Tracheal epithelial cell (primary cell): ENCODE data around the gene GLB1L. TPM values are rescaled to one million over a fixed set of nuclear protein-coding genes. Genes with fewer than 3 reads are reported as not detected.

Experiments used
- total RNA-seq: library from RNA; depleted of rRNA; stranded (reverse); fragments of >200 nt; gene quantifications from 2 replicates; pipeline ENCODE4 v1.2.1, GENCODE V29; 2014

Gene GLB1L
- total RNA-seq = 6.6 and 7.2 TPM in 2 replicates

GRCh38 chr2:219245148-219245898, at the start of gene GLB1L, which contains the start of gene STK16:
Gene GLB1L (minus strand): TSS chr2:219245444. CDS start chr2:219243573, 1,871 bp downstream.
Gene STK16 (plus strand): TSS chr2:219245479. CDS start chr2:219246000, 521 bp downstream.

GRCh38 chr2:219279151-219279915, 34.1 kb upstream of the GLB1L start, which contains the start of gene DNAJB2:
Gene DNAJB2 (plus strand): TSS chr2:219279366. CDS start chr2:219279834, 468 bp downstream.

GRCh38 chr2:219253753-219254589, 8.7 kb upstream of the GLB1L start, which contains the start of gene TUBA4A:
Gene TUBA4A (minus strand): TSS chr2:219253918. CDS start chr2:219253858, 60 bp downstream.

GRCh38 chr2:219252900-219253752, 7.9 kb upstream of the GLB1L start, which contains the start of gene TUBA4B:
Gene TUBA4B (plus strand): TSS chr2:219253243. CDS start chr2:219253408, 165 bp downstream.

GRCh38 chr2:219229305-219230058, 15.8 kb downstream of the GLB1L start, which contains the start of the genes ANKZF1 and ATG9A:
Gene ANKZF1 (plus strand): TSS chr2:219229806. CDS start chr2:219230258, 452 bp downstream.
Gene ATG9A (minus strand): TSS chr2:219229636. CDS start chr2:219228024, 1,612 bp downstream.

GRCh38 chr2:219218732-219219701, 26.2 kb downstream of the GLB1L start, which contains the start of gene ABCB6:
Gene ABCB6 (minus strand): TSS chr2:219218958. CDS start chr2:219218673, 285 bp downstream.

GRCh38 chr2:219206328-219207133, 38.7 kb downstream of the GLB1L start, which contains the start of gene ZFAND2B:
Gene ZFAND2B (plus strand): TSS chr2:219206782. CDS start chr2:219206988, 206 bp downstream.

Other genes starting within 250 kb of the GLB1L start
- gene CFAP65, start 203.9 kb downstream of the GLB1L start, total RNA-seq = under 0.01 TPM in 1 of 2 replicates, not detected in the other
- gene IHH, start 184.5 kb downstream of the GLB1L start, total RNA-seq = not detected in 2 replicates
- gene NHEJ1, start 84.6 kb downstream of the GLB1L start, total RNA-seq = 15.2 and 20.9 TPM in 2 replicates
- gene SLC23A3, start 75.4 kb downstream of the GLB1L start, total RNA-seq = 0.43 and 0.48 TPM in 2 replicates
- gene CNPPD1, start 68.5 kb downstream of the GLB1L start, total RNA-seq = 30.1 and 30.9 TPM in 2 replicates
- 56.9 and 72.7 TPM in 2 replicates for gene RETREG2, start 67.2 kb downstream of the GLB1L start, total RNA-seq
- gene ZFAND2B, start 38.7 kb downstream of the GLB1L start, total RNA-seq = 32.8 and 40.1 TPM in 2 replicates
- gene ABCB6, start 26.5 kb downstream of the GLB1L start, total RNA-seq = 38.8 and 55.2 TPM in 2 replicates
- 20.9 and 34.0 TPM in 2 replicates for gene ATG9A, start 15.8 kb downstream of the GLB1L start, total RNA-seq
- 55.6 and 68.7 TPM in 2 replicates for gene ANKZF1, start 15.6 kb downstream of the GLB1L start, total RNA-seq
- gene STK16, start within 50 bp of the GLB1L start, total RNA-seq = 25.5 and 36.0 TPM in 2 replicates
- not detected in 2 replicates for gene TUBA4B, start 7.8 kb upstream of the GLB1L start, total RNA-seq
- 75.5 and 161 TPM in 2 replicates for gene TUBA4A, start 8.5 kb upstream of the GLB1L start, total RNA-seq
- gene DNAJB2, start 33.9 kb upstream of the GLB1L start, total RNA-seq = 50.5 and 50.6 TPM in 2 replicates
- 0.21 and 2.2 TPM in 2 replicates for gene PTPRN, start 64.0 kb upstream of the GLB1L start, total RNA-seq
- not detected in 2 replicates for gene RESP18, start 87.3 kb upstream of the GLB1L start, total RNA-seq
- gene DNPEP, start 142.5 kb upstream of the GLB1L start, total RNA-seq = 39.6 and 87.2 TPM in 2 replicates
- gene DES, start 172.9 kb upstream of the GLB1L start, total RNA-seq = not detected in 2 replicates
- 1.5 and 4.8 TPM in 2 replicates for gene SPEG, start 189.4 kb upstream of the GLB1L start, total RNA-seq